ENCODE results near the gene STK32A. TPM values are rescaled to one million over a fixed set of nuclear protein-coding genes. Genes with fewer than 3 reads are reported as not detected.

The STK32A gene
- total RNA-seq, 1 donor from 2014 or later, result 0.28 TPM

DNA sequence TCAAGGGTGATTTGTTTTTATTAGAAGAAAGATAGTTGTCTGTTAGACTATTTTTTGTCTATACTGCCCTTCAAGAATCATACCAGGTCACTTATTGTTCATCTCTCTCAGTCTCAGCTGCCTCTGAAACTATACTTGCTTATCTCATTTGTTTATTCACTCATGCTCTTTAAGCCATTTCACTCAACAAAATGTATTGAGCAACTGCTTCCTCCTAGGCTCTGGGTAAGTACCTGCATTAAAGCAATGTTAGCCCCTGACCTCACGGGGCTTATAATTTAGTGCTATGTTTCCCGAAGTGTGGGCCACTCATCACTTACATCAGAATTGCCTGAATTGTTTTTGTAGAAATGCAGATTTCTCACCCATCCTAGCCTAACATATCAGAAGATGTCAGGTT lies 174.2 kb downstream of the STK32A start:
- TF ChIP-seq CTCF (conservative IDR thresholded peaks at IDR 0.05), result no peak
- Mint-ChIP-seq H3K9me3 (no peaks in the 10 kb centered on the region), H3K4me1 (no peaks in the 10 kb centered on the region), H3K27me3 (ENCODE audit: low read depth) (no peaks in the 10 kb centered on the region), H3K27ac (ENCODE audit: unreplicated experiment) (no peak overlapping the region), H3K4me3 (no peak overlapping the region), H3K36me3 (ENCODE audit: low read depth) (peaks cover 17% of the 10 kb centered on the region)
- DNase-seq (ENCODE audit: low read depth, low spot score), result no peak

DNA sequence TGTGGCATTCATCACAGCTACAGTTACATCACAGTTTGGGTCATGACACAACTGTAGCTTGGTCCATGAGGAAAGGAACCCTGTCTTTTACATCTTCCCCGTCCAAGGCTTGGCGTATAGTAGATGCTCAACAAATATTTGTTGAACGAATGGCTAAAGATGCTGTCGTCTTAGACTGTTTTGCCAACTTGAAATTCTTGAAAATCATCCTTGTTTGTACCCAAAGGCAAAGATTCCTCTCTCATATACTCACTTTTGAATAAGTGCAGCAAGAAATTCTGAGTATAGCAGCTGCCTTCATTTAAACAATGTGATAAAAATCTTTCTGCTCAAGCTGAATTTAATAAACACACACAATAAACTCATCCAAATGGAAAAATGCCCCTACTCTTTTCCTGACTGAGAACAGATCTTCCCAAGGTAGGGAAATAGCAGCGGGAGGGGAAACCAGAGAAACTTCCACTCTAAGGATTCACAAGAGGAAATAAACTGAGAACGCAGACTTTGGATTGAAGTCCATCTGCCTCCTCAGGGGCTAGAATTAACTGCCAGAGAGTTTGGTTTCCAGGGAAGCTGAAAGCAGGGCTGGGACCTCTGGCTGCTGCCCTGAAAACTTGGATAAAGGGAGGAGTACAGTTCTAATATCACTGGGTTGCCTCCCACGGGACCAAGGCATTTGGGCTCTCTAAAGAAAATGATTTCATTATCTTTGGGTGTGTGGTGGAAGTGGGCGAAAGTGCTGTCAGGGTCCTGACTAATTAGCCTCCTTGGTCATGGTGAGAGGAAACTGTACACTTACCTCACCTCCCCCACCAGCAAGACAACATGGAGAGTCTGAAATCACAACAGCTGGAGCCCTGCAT lies 175.9 kb downstream of the STK32A start:
- Mint-ChIP-seq H3K27ac (ENCODE audit: unreplicated experiment) (no peak overlapping the region), H3K4me3 (no peak overlapping the region)
- DNase-seq (ENCODE audit: low read depth, low spot score), result no peak

GRCh38 chr5:147411359-147412319 lies 176.8 kb downstream of the STK32A start:
- Mint-ChIP-seq H3K27ac (ENCODE audit: unreplicated experiment) (no peak overlapping the region), H3K4me1 (peaks cover 6% of the 10 kb centered on the region), H3K9me3 (no peaks in the 10 kb centered on the region), H3K27me3 (ENCODE audit: low read depth) (no peaks in the 10 kb centered on the region), H3K36me3 (ENCODE audit: low read depth) (peaks cover 20% of the 10 kb centered on the region), H3K4me3 (no peak overlapping the region)
- DNase-seq (ENCODE audit: low read depth, low spot score), result no peak
- no peak for TF ChIP-seq CTCF (conservative IDR thresholded peaks at IDR 0.05)

More for the DNA sequence above, 175.9 kb downstream of the STK32A start:
- no peaks in the 10 kb centered on the region for H3K27me3 Mint-ChIP-seq (ENCODE audit: low read depth)
- no peaks in the 10 kb centered on the region for H3K9me3 Mint-ChIP-seq
- TF ChIP-seq CTCF (conservative IDR thresholded peaks at IDR 0.05), result no peak
- no peaks in the 10 kb centered on the region for H3K4me1 Mint-ChIP-seq
- peaks cover 19% of the 10 kb centered on the region for H3K36me3 Mint-ChIP-seq (ENCODE audit: low read depth)

- Mint-ChIP-seq H3K4me1 (peaks cover 9% of the 10 kb centered on the region), H3K27ac (ENCODE audit: unreplicated experiment) (no peak overlapping the region), H3K9me3 (no peaks in the 10 kb centered on the region), H3K36me3 (ENCODE audit: low read depth) (peaks cover 22% of the 10 kb centered on the region), H3K4me3 (no peak overlapping the region), H3K27me3 (ENCODE audit: low read depth) (no peaks in the 10 kb centered on the region)
- no peak for DNase-seq (ENCODE audit: low read depth, low spot score)
- no peak for TF ChIP-seq CTCF (conservative IDR thresholded peaks at IDR 0.05)
These were observed 177.7 kb downstream of the STK32A start for GRCh38 chr5:147412561-147412960.

DNA sequence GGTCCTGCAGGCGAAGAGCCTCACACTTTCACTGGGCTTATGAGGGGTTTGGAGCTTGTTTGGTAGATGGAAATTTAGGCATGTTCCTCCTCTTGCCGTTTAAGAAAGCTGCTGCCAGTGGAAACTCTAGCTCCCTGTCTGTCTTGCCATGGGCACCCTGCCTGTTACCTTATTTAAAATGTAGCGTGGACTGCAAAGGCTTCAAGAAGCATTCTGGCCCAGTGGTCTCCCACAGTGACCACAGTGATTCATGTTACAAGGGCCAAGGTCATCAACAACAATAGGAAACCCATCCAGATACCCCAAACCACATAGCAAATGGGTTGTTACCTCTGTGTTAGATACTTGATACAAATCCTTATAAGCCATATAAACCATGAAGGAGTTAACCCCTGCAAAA lies 178.4 kb downstream of the STK32A start:
- Mint-ChIP-seq H3K36me3 (ENCODE audit: low read depth) (peaks cover 26% of the 10 kb centered on the region), H3K9me3 (no peaks in the 10 kb centered on the region), H3K4me3 (no peak overlapping the region), H3K27ac (ENCODE audit: unreplicated experiment) (no peak overlapping the region), H3K4me1 (peaks cover 9% of the 10 kb centered on the region), H3K27me3 (ENCODE audit: low read depth) (no peaks in the 10 kb centered on the region)
- DNase-seq (ENCODE audit: low read depth, low spot score), result no peak
- TF ChIP-seq CTCF (conservative IDR thresholded peaks at IDR 0.05), result no peak
